DMS153 (cell line): ENCODE measurements around the gene DEGS2.

Experiments
- DNase-seq: peaks from one replicate; lab custom pipeline; 2025; lab: John Stamatoyannopoulos, UW

The DEGS2 gene

GRCh38 chr14:100148837-100149731 is 10.4 kb downstream of the DEGS2 start:
- no peak for DNase-seq

DNA sequence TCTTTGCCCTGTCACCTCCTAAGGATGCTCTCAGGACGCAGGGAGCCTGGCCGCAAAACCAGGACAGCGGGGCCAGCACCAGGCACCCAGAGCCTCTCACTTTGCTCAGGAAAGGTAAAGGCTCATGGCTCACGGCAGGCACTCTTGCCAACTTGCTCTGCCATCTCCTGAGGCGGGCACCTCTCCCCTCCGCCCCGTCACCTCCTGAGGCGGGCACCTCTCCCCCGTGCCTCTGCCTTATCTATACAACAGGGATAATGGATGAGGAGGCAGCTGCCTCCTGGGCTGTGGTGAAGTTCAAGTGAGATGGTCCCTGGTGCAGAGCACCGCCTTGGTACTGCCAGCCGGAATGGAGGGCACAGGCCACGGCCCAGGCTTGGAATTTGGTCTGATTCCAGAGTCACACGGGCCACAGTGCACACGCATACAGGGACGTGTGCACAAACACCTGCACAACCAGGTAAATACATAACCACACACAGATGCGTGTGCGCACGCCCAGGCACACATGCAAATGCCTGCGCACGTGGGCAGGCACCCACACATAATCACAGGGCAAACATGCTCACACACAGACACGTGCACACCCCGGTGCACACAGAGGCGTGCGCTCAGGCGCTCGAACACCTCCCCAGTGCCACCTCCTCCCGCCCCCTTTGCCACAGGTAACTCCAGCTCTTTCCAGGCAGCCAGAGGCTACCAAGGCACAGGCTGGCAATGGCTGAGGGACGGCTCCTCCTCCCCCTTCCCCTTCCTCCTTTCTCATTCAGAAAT is 11.6 kb downstream of the DEGS2 start:
- no peak for DNase-seq

- DNase-seq = no peak
Measured at GRCh38 chr14:100147181-100147631, 12.2 kb downstream of the DEGS2 start.

DNA sequence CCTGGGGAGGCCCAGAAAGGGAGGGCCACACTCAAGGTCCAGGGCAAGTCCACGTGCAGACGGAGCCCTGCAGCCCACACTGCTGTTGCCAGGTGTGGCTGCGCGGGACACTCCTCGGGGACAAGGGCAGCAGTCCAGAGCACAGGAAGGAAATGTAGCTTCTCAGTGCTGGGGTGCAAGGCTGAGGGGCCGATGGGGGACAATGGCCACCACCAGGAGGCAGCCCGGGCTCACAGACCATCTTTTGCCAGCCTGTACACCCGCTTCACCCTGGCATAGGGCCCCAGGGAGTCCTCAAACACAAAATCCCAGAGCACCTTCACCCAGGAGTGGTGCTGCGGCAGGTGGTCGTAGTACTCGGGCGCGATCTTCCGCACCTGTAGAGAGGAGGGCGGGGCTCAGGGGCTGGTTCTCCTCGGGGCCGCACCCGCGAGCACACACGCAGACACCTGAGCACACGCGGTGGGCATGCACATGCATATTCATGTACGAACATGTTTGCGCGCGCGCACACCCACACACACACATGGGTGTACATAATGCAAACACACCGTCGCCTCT is 12.8 kb downstream of the DEGS2 start:
- DNase-seq = no peak

DNA sequence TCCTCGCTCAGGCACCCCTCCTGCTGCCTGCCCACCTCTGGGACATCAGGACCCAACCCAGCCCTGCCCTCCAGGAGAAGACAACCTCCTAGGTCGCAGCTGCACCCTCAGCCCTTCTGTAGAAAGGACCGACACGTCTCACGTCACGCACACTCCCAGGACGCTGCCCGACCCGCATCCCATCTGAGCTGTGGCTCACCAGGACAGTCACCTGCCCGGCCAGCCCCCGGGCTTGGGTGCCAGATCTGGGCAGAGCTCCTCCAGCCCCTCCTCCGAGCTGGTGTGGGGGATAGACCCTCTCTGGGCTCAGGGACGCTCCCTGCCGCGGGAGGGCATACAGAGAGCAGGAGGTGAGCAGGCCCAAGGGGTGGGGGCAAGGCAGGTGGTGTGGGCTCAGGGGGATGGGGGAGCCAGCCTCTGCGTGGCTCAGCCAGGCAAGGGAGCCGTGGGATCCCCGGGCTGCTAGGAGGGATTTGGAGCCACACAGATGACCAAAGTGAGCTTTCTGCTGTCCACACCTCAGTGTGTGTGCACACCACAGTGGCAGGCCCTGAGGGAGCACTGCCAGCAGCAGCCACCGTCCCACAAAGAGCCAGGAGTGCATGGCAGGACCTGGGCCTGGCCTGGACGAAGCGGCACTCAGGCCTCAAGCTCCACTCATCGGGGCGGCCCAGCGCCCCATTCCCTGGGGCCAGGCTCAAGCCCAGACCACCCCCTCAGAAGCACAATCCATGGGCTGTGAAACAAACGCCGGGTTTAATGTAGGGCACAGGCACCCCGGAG is 13.6 kb downstream of the DEGS2 start:
- DNase-seq = no peak

- no peak for DNase-seq
Measured at GRCh38 chr14:100144996-100145646, 14.3 kb downstream of the DEGS2 start.

DNA sequence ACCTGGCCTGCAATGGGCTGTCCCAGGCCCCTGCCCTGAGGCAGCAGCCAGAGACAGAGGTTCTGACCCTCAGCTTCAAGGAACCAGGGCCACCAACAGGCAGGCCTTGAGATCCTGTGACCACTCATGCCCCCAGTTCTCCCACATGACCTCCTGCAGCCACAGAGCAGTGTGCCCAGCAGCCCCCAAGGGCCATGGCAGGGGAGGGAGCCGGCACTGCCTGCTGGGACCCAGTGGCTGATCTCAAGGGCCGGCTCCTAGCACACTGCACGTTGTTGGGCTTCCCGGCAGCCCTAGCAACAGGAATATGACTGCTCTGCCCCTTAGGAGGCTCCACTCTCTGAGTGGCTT is 14.8 kb downstream of the DEGS2 start:
- no peak for DNase-seq

DNA sequence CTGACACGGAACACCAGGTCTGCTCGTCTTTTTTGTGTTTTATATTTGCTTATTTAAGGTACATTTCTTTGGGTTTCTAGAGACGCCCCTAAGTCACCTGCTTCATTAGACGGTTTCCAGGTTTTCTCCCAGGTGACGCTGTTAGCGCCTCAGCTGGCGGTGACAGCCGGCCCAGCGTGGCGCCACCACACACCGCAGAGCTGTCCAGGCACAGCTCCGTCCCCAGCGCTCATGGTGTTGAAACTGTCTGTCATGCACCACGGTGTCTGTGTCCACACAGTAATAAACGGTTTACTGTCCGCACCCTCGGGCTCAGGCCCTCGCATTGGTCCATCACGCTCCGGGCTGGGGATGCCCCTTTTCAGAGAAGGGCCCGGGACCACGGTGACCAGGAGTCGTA is 15.5 kb downstream of the DEGS2 start:
- DNase-seq = no peak

- DNase-seq = no peak
Measured at GRCh38 chr14:100143523-100143922, 15.9 kb downstream of the DEGS2 start.

DNA sequence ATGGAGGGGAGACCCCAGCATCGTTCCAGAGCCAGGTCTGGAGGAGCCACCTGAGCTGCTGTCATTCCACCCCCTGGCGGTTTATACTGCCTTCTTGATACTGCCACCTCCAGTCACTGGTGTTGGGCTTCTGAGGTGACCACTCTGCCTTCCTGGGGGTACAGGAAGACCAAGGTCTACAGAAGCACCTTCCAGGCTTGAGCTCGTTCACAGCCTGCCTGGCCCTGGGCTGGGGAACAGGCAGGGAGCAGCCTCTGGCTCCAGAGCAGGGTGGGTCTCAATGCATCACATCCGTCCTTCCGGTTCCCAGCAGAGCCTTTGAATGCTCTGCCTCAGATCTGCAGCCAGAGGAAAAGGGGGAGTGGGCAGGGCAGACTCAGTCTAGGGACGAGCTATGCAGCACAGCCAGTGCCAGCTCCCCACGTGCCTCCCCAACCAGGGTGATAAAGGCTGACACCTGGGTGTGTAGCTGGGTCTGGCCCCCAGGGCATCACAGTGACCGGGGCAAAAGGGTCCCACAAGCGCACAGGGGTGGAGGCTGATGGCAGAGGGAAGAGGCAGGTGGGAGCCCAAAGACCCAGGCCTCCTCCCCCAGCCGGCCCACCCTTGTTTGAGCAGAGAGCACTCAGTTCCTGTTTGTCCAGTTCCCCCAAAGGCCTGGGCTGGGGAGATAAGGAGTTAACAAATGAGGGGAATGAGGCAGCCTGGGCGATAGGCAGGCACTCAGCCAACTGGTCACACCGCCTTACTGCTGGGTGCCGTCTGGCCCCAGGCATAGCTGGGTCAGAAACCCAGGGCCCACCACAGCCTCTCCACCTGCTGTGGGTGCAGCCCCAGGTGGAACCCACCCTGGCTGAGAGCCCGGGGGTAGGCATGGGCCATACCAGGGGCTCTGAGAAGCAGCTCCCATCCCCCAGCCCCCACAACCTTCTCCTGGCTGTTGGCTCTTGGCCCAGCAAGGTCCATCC is 17.1 kb downstream of the DEGS2 start:
- DNase-seq = no peak

DNA sequence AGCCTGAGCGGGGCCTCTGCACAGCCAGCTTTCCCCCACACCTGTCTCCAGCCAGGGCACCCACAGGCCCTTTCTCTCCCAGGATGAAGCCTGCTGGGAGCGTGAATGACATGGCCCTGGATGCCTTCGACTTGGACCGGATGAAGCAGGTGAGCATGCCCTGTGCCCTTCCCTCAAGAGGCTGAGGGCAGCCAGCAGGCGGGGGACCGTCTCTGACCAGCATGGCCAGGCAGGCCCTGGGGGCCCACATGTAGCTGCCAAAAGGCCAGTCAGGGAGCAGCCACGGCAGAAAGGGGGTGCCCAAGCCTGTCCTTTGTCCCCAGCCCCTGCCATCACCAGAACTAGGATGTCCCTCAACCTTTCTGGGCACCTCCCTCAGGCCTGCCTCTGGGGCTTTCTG is 18.3 kb downstream of the DEGS2 start:
- DNase-seq = no peak

DNA sequence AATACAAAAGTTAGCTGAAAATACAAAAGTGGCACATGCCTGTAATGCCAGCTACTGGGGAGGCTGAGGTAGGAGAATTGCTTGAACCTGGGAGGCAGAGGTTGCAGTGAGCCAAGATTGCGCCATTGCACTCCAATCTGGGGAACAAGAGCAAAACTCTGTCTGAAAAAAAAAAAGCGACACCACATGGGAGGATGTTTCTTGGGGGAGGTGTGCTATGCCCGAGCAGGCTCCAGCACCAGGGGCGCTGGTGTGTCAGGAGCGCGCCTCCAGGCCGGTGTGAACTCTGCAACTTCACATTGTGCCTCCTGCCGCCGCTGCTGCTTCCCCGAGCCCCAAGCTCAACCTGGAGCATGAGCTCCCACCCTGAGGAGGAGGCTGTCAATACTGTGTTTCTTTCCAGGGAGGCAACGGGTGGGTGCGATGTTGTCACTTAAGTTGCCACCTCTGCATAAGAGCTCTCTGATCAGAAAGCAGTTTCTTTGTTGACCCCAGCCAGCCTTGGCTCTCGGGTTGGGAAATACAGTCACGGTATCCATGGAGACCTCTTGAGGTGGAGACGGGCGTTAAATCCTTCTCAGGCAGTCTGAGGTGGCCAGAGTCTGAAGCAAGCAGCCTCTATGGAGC is 18.9 kb downstream of the DEGS2 start:
- no peak for DNase-seq

- no peak for DNase-seq
Measured at GRCh38 chr14:100138955-100139354, 20.5 kb downstream of the DEGS2 start.

GRCh38 chr14:100138082-100138787 is 21.2 kb downstream of the DEGS2 start:
- DNase-seq = no peak

- DNase-seq = no peak
Measured at GRCh38 chr14:100137173-100137572, 22.3 kb downstream of the DEGS2 start.

DNA sequence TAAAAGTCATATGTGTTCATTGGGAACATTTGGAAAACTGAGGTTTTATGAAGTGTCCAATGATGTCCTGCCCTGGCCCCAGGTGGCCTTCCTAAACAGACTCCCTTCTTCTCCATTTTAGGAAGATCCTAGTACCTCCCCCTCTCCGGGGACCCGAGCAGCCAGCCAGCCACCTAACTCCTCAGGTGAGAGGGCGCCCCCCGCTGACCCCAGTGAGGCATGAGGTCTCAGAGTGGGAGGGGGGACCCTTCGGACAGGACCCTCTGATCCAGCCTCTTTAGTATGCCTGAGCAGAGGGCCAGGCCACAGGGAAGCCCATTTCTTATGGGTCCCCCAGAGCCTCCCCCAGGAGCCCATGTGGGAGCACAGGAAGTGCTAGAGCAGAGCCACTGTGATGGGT is 23.7 kb downstream of the DEGS2 start:
- no peak for DNase-seq

DNA sequence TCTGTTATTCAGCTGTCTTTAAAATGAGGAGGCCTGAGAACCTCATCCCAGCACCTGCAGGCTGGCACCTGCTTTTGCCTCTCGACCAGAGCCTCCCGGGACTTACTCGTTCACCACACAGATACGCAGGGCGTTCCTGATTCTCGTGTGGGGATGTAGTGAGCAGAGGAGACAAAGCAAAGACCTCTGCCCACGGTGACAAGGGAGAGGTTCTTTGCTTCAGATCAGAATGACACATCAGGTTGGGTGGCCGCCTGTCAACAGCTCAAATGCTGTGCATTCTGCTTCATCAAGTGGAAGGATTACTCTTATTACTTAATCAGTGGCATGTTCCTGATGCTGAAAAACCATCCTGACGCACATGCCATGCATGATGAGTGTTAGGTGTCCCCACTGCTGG is 24.4 kb downstream of the DEGS2 start:
- no peak for DNase-seq

- DNase-seq = no peak
Measured at GRCh38 chr14:100134586-100134985, 24.9 kb downstream of the DEGS2 start.

GRCh38 chr14:100132903-100133510 is 26.4 kb downstream of the DEGS2 start:
- DNase-seq = no peak
